Measurements from ENCODE around the gene NXPE1.

Gene NXPE1

DNA sequence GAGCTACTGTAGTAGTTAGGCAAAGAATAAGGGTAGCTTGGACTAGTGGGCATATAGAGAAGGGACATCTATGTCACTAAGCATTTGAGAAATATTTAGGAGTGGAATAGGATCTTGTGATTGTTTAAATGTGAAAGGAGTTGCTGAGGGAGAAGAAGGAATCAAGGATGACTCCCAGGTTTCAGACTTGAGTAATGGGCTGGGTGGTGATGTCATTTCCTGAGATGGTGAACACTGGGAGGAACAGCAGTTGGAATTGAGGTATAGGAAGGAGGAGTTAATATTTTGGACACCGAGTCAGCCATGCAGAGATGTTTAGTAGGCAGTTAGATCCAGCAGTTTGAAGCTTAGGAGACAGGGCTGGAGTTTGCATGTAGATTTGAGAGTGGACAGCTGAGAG is 80.3 kb downstream of the NXPE1 start:
- H3K4me3 ChIP-seq (replicated peaks; ENCODE audit: low read depth, low read length): no peak overlapping the region
- TF ChIP-seq, protein P1, sequence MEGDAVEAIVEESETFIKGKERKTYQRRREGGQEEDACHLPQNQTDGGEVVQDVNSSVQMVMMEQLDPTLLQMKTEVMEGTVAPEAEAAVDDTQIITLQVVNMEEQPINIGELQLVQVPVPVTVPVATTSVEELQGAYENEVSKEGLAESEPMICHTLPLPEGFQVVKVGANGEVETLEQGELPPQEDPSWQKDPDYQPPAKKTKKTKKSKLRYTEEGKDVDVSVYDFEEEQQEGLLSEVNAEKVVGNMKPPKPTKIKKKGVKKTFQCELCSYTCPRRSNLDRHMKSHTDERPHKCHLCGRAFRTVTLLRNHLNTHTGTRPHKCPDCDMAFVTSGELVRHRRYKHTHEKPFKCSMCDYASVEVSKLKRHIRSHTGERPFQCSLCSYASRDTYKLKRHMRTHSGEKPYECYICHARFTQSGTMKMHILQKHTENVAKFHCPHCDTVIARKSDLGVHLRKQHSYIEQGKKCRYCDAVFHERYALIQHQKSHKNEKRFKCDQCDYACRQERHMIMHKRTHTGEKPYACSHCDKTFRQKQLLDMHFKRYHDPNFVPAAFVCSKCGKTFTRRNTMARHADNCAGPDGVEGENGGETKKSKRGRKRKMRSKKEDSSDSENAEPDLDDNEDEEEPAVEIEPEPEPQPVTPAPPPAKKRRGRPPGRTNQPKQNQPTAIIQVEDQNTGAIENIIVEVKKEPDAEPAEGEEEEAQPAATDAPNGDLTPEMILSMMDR (IDR thresholded peaks at IDR 0.05; ENCODE audit: low read depth, low read length, missing control alignments): no peak

DNA sequence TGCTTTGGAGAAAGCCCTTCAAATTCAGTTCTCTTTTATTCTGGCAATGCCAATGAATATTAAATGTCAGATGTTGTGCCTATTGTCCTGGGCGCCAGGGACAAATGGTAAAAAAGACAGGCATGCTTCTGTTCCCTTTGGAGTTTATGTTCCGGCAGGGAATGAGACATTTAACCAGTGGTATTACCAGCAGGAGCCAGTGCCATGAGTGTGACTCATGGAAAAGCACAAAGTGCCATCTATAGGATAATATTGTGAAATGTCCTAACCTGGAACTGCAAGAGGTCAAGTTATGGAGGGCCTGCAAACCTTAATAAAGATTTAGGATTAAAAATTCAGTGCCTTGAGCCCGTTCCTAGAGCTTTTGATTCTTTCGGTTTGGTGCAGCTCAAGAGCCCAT is 80.9 kb downstream of the NXPE1 start:
- TF ChIP-seq, protein P1 (IDR thresholded peaks at IDR 0.05; ENCODE audit: low read depth, low read length, missing control alignments): no peak
- no peak for DNase-seq (ENCODE audit: extremely low read depth, low read depth)
- H3K4me3 ChIP-seq (replicated peaks; ENCODE audit: low read depth, low read length): no peak overlapping the region

More for the DNA sequence above, 80.3 kb downstream of the NXPE1 start:
- no peak for DNase-seq (ENCODE audit: extremely low read depth, low read depth)

DNA sequence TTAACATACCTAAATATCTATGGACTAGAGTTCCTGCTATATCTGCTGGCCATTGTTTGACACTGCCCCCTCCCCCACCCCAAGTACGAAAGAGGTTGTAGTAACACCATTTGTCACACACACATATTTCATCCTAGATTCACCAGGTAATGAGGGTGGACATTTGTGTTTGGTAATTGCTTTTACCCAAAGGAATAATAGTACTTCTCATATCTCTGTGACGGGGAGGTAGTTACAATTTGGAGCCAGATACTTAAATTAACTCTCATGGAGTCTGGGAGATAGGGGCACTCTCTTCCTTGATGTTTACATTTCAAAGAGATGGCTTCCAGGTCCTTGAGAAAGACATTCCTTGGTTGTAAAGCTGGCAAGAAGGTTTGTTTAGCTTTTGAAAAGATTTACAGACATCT is 81.7 kb downstream of the NXPE1 start:
- TF ChIP-seq, protein P1 (IDR thresholded peaks at IDR 0.05; ENCODE audit: low read depth, low read length, missing control alignments): no peak
- no peak overlapping the region for H3K4me3 ChIP-seq (replicated peaks; ENCODE audit: low read depth, low read length)
- DNase-seq (ENCODE audit: extremely low read depth, low read depth): no peak

DNA sequence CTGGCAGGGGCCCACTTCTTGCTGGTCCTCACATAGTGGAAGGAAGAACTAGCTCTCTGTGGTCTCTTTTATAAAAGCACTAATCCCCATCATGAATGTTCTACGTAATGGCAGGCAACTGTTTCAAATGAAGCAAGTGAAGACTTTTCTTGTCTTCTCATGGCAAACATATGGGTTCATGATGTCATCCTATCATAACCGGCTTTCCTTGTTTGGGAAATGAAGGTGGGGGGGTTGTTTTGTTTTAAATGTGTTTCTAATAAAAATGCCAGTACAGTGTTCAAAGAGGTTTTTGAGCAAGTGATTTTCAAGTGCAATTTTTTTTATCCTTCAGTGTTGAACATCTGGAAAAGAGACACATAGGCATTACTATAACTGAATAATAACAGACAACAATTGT is 87.0 kb downstream of the NXPE1 start:
- DNase-seq (ENCODE audit: extremely low read depth, low read depth): peak; percentile 32
- H3K4me3 ChIP-seq (replicated peaks; ENCODE audit: low read depth, low read length): no peak overlapping the region
- TF ChIP-seq, protein P1 (IDR thresholded peaks at IDR 0.05; ENCODE audit: low read depth, low read length, missing control alignments): no peak
